ENCODE results near the gene C6orf47. TPM values are rescaled to one million over a fixed set of nuclear protein-coding genes. Genes with fewer than 3 reads are reported as not detected.

The C6orf47 gene
- total RNA-seq, 2 donors from 2014 or later: 13.3 to 16.9 TPM

GRCh38 chr6:31661262-31662123 is 915 bp upstream of the C6orf47 start:
- ATAC-seq: no peak
- peaks cover 62% of the 10 kb centered on the region for H3K4me1 Mint-ChIP-seq
- peaks cover 7% of the 10 kb centered on the region for H3K36me3 Mint-ChIP-seq (ENCODE audit: low read depth)
- DNase-seq: no peak
- H3K4me3 Mint-ChIP-seq: peak overlapping the region; percentile 93
- H3K9me3 ChIP-seq (ENCODE audit: control insufficient read depth, low read length, poor library complexity, severe bottlenecking): no peaks in the 10 kb centered on the region
- no peaks in the 10 kb centered on the region for H3K27me3 Mint-ChIP-seq
- H3K27ac Mint-ChIP-seq: peak overlapping the region; percentile 92

- peak overlapping the region; percentile 92 for H3K27ac Mint-ChIP-seq
- H3K36me3 Mint-ChIP-seq (ENCODE audit: low read depth): peaks cover 9% of the 10 kb centered on the region
- DNase-seq: no peak
These were observed 763 bp downstream of the C6orf47 start for GRCh38 chr6:31659649-31660380.

GRCh38 chr6:31658983-31659648 is 1.5 kb downstream of the C6orf47 start:
- H3K27me3 Mint-ChIP-seq: no peaks in the 10 kb centered on the region
- ATAC-seq: no peak
- H3K36me3 Mint-ChIP-seq (ENCODE audit: low read depth): peaks cover 5% of the 10 kb centered on the region
- peak overlapping the region; percentile 92 for H3K27ac Mint-ChIP-seq
- H3K4me1 Mint-ChIP-seq: peaks cover 58% of the 10 kb centered on the region
- no peaks in the 10 kb centered on the region for H3K9me3 ChIP-seq (ENCODE audit: control insufficient read depth, low read length, poor library complexity, severe bottlenecking)
- DNase-seq: no peak
- H3K4me3 Mint-ChIP-seq: peak overlapping the region; percentile 93

More at GRCh38 chr6:31659649-31660380, 763 bp downstream of the C6orf47 start:
- no peaks in the 10 kb centered on the region for H3K9me3 ChIP-seq (ENCODE audit: control insufficient read depth, low read length, poor library complexity, severe bottlenecking)
- peak; percentile 48 for ATAC-seq
- Mint-ChIP-seq H3K27me3 (no peaks in the 10 kb centered on the region), H3K4me1 (peaks cover 65% of the 10 kb centered on the region), H3K4me3 (peak overlapping the region; percentile 93)

GRCh38 chr6:31658158-31658688 is 2.4 kb downstream of the C6orf47 start:
- Mint-ChIP-seq H3K36me3 (ENCODE audit: low read depth) (peaks cover 3% of the 10 kb centered on the region), H3K27me3 (no peaks in the 10 kb centered on the region), H3K4me1 (peaks cover 49% of the 10 kb centered on the region)

DNA sequence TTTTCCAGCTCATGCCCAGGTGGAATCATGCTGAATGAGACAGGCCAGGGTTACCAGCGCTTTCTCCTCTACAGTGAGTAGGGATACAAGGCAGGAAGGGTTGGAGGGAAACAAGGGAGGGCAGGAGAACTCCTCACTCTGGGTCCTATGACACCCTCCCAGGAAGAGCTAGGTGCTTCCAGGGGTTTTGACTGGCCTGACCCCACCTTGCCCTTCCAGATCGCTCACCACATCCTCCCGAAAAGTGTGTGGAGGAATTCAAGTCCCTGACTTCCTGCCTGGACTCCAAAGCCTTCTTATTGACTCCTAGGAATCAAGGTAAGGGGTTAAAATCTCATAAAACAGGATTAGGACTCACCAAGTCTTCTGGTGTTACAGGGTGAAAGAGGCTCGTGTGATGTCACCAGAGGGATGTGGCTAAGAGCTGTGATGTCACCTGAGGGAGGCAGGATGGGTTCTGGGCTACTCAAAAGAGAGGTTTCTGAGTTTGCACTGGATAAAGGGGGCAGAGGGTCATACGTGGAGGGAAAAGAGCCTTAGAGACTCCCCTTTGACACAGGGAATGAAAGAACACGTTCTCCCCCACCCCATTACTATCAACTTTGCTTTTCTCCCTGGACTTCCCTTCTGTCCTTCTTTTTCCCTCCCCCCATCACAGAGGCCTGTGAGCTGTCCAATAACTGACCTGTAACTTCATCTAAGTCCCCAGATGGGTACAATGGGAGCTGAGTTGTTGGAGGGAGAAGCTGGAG is 3.0 kb downstream of the C6orf47 start:
- Mint-ChIP-seq H3K4me3 (peak overlapping the region; percentile 60), H3K27ac (peak overlapping the region; percentile 92), H3K36me3 (ENCODE audit: low read depth) (peaks cover 3% of the 10 kb centered on the region), H3K27me3 (no peaks in the 10 kb centered on the region), H3K4me1 (peaks cover 50% of the 10 kb centered on the region)
- no peak for ATAC-seq
- no peak for DNase-seq
- H3K9me3 ChIP-seq (ENCODE audit: control insufficient read depth, low read length, poor library complexity, severe bottlenecking): no peaks in the 10 kb centered on the region

More at GRCh38 chr6:31658158-31658688, 2.4 kb downstream of the C6orf47 start:
- H3K4me3 Mint-ChIP-seq: peak overlapping the region; percentile 93
- no peak for ATAC-seq
- H3K9me3 ChIP-seq (ENCODE audit: control insufficient read depth, low read length, poor library complexity, severe bottlenecking): no peaks in the 10 kb centered on the region
- DNase-seq: no peak
- H3K27ac Mint-ChIP-seq: peak overlapping the region; percentile 92

GRCh38 chr6:31655349-31656237 is 5.0 kb downstream of the C6orf47 start, which contains the start of gene APOM:
Gene APOM, plus strand, starts transcription at chr6:31655894. Its CDS starts 73 bp downstream, at chr6:31655967.
- Mint-ChIP-seq H3K27ac (peak within 1 kb of the TSS; percentile 67), H3K4me1 (peaks cover 57% of the 10 kb centered on the region), H3K4me3 (peak within 1 kb of the TSS; percentile 50), H3K27me3 (no peaks in the 10 kb centered on the region), H3K36me3 (ENCODE audit: low read depth) (peaks cover 2% of the 10 kb centered on the region)
- ATAC-seq (no peak), DNase-seq (no peak)
- no peaks in the 10 kb centered on the region for H3K9me3 ChIP-seq (ENCODE audit: control insufficient read depth, low read length, poor library complexity, severe bottlenecking)

DNA sequence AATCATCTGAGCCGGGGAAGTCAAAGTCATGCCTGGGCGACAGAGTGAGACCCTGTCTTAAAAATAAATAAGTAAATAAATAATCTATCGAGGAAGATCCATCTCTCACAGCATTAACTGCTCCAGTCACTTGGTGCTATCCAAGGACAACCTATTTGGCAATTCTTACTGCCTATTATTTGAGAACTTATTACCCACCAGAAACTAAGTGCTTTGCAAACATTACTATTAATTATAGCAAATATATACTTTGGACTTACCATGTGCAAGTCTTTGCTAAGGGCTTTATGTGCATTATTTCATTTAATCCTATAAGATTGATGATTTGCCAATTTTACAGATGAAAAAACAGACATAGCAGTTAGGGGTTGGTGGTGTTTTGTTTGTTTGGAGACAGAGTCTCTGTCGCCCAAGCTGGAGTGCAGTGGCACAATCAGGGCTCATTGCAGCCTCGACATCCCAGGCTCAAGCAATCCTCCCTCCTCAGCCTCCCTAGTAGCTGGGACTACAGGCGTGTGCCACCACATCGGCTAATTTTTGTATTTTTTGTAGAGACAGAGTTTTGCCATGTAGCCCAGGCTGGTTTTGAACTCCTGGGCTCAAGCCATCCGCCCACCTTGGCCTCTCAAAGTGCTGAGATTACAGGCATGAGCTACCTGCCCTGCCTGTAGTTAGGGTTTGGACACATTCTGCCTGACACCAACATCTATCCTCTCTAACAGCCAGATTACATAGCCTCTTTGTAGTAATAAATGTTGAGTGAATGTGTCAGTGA is 5.8 kb downstream of the C6orf47 start:
- Mint-ChIP-seq H3K4me1 (peaks cover 53% of the 10 kb centered on the region), H3K27me3 (no peaks in the 10 kb centered on the region), H3K4me3 (no peak overlapping the region), H3K36me3 (ENCODE audit: low read depth) (peaks cover 2% of the 10 kb centered on the region), H3K27ac (no peak overlapping the region)
- ATAC-seq: no peak
- DNase-seq: no peak
- H3K9me3 ChIP-seq (ENCODE audit: control insufficient read depth, low read length, poor library complexity, severe bottlenecking): no peaks in the 10 kb centered on the region

GRCh38 chr6:31652925-31653724 is 7.5 kb downstream of the C6orf47 start:
- H3K36me3 Mint-ChIP-seq (ENCODE audit: low read depth): peaks cover 2% of the 10 kb centered on the region
- DNase-seq: peak in 2 of 3 donors; percentile 66 to 75

DNA sequence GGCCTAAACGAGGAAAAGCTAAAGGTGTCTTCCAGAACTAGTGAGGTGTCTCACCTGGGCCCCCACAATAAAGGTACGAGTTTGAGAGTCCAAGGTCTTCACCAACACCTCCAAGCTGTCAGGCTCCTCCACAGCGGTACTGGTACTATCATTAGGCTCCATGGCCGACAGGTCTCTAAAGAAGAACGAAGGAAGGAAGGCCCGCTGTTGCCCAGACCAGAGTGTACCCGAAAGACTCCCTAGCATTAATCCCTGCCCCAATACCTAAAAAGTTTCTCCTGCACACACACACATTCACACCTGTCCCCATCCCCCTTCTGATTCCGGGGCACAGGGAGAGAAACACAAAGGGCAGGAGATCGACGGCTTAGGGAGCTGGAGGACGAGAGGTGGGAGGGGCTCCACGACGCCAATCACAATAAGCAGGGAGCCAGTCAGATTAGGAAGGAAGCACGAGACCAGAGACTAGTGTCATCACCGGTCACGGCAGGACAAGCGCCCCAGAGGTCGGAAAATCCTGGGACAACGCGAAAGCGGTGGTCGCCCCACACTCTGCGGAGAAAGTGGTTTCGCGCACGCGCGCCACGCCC is 8.9 kb downstream of the C6orf47 start:
- no peak for DNase-seq
- peaks cover 37% of the 10 kb centered on the region for H3K4me1 Mint-ChIP-seq
- peak; percentile 27 for ATAC-seq

More at GRCh38 chr6:31652925-31653724, 7.5 kb downstream of the C6orf47 start:
- ATAC-seq: peak; percentile 74
- H3K9me3 ChIP-seq (ENCODE audit: control insufficient read depth, low read length, poor library complexity, severe bottlenecking): no peaks in the 10 kb centered on the region
- H3K27ac Mint-ChIP-seq: peak overlapping the region; percentile 97
- H3K27me3 Mint-ChIP-seq: no peaks in the 10 kb centered on the region
- peak overlapping the region; percentile 96 for H3K4me3 Mint-ChIP-seq
- H3K4me1 Mint-ChIP-seq: peaks cover 42% of the 10 kb centered on the region

GRCh38 chr6:31645325-31645724 is 15.3 kb downstream of the C6orf47 start:
- no peak for ATAC-seq
- DNase-seq: no peak

More for the DNA sequence above, 8.9 kb downstream of the C6orf47 start:
- H3K9me3 ChIP-seq (ENCODE audit: control insufficient read depth, low read length, poor library complexity, severe bottlenecking): no peaks in the 10 kb centered on the region
- peaks cover 2% of the 10 kb centered on the region for H3K36me3 Mint-ChIP-seq (ENCODE audit: low read depth)
- H3K4me3 Mint-ChIP-seq: peak overlapping the region; percentile 96
- H3K27ac Mint-ChIP-seq: peak overlapping the region; percentile 97
- no peaks in the 10 kb centered on the region for H3K27me3 Mint-ChIP-seq

More at GRCh38 chr6:31645325-31645724, 15.3 kb downstream of the C6orf47 start:
- peak overlapping the region; percentile 27 for H3K27ac Mint-ChIP-seq
- no peak overlapping the region for H3K4me3 Mint-ChIP-seq
- peaks cover 10% of the 10 kb centered on the region for H3K4me1 Mint-ChIP-seq
- peaks cover 3% of the 10 kb centered on the region for H3K36me3 Mint-ChIP-seq (ENCODE audit: low read depth)
- no peaks in the 10 kb centered on the region for H3K9me3 ChIP-seq (ENCODE audit: control insufficient read depth, low read length, poor library complexity, severe bottlenecking)
- no peaks in the 10 kb centered on the region for H3K27me3 Mint-ChIP-seq

Measured in T-helper 17 cell (primary cell).